Transverse colon (tissue), 4 donors: Measurements from ENCODE around the gene SLFNL1. TPM values are rescaled to one million over a fixed set of nuclear protein-coding genes. Genes with fewer than 3 reads are reported as not detected.
A peak's percentile ranks its signal among the peaks of the same experiment; 100 is the strongest.

Experiments used
- DNase-seq: peaks from one replicate; pipeline ENCODE4 v3.0.0-alpha.2; 2019
- H3K27ac ChIP-seq, 4 donors: fragments of 200-600 bp; sonication (generic); 2 replicates each; pipeline ENCODE4 v1.5.1; 2016 to 2018; ENCODE audit warnings: inconsistent platforms in 4 of 4
- H3K27me3 ChIP-seq: fragments of 200-600 bp; sonication (generic); 2 replicates; pipeline ENCODE4 v1.5.1; 2017; ENCODE audit warnings: inconsistent platforms
- H3K36me3 ChIP-seq, 4 donors: fragments of 200-600 bp; sonication (generic); 2 replicates each; pipeline ENCODE4 v1.5.1; 2017 to 2019; ENCODE audit warnings: inconsistent platforms in 4 of 4
- H3K4me1 ChIP-seq, 4 donors: fragments of 200-600 bp; sonication (generic); 2 replicates each; pipeline ENCODE4 v1.5.1; 2017 to 2020; ENCODE audit warnings: inconsistent platforms in 4 of 4
- H3K4me3 ChIP-seq, 4 donors: fragments of 200-600 bp; sonication (generic); 1 replicate in 1 of 4; 2 replicates in 3 of 4; pipeline versions ENCODE4 v1.5.1 to v1.6.1; 2017 to 2019; ENCODE audit warnings: inconsistent platforms in 4 of 4
- H3K9me3 ChIP-seq, 2 donors: fragments of 200-600 bp; sonication (generic); 2 replicates each; pipeline ENCODE4 v1.5.1; 2017 to 2019; ENCODE audit warnings: inconsistent platforms in 2 of 2
- CTCF ChIP-seq, 5 experiments: fragments of 200-600 bp in 3 of 5; fragments of 450-650 bp in 2 of 5; sonication (generic) in 3 of 5; IDR thresholded peaks; 1 replicate in 2 of 5; 2 replicates in 3 of 5; pipeline ENCODE4 v1.5.1; 2016 to 2017; ENCODE audit warnings: antibody characterized with exemption in 5 of 5, inconsistent platforms in 3 of 5, mild to moderate bottlenecking in 2 of 5, moderate library complexity in 1 of 5
- EP300 ChIP-seq: sonication (generic); formaldehyde crosslinking; IDR thresholded peaks from one replicate; pipeline ENCODE4 v1.6.1; 2017; ENCODE audit warnings: antibody characterized with exemption, low read depth
- POLR2A ChIP-seq: fragments of 450-650 bp; IDR thresholded peaks from one replicate; pipeline ENCODE4 v1.6.1; 2016; ENCODE audit warnings: antibody characterized with exemption, mild to moderate bottlenecking, moderate library complexity
- POLR2AphosphoS5 ChIP-seq, 3 donors: sonication (generic); formaldehyde crosslinking; IDR thresholded peaks; one replicate each; pipeline ENCODE4 v1.6.1; 2016; ENCODE audit warnings: antibody characterized with exemption in 3 of 3
- WGBS, 2 donors: methylation state at CpG; one replicate each; pipeline ENCODE4 v1.1.5; 2018; ENCODE audit warnings: low coverage in 1 of 2; 5-methylcytosine and 5-hydroxymethylcytosine counted together
- in situ Hi-C, 4 donors: fragments of 200-750 bp; cut with MboI; loops; one replicate each; pipeline versions ENCODE4 v1.15.0 to v1.15.1; 2017; ENCODE audit warnings: low sequenced_read_pairs in 3 of 4, low pct_ligation_motif_present in 1 of 4, low pct_unique_long_range_greater_than_20kb in 1 of 4
- intact Hi-C: fragments of 100-400 bp; cut with DNase I; formaldehyde crosslinking; loops from one replicate; pipeline ENCODE4 v1.15.1; 2023; ENCODE audit warnings: low total_unique reads
- total RNA-seq, 4 donors: library from RNA; depleted of rRNA; stranded (reverse); fragments of >200 nt; gene quantifications; one replicate each; pipeline ENCODE4 v1.1.0, GENCODE V29; 2016

The SLFNL1 gene
- total RNA-seq, 4 donors from 2014 or later: 0.55 to 3.0 (median 1.3) TPM; not detected in 1

DNA sequence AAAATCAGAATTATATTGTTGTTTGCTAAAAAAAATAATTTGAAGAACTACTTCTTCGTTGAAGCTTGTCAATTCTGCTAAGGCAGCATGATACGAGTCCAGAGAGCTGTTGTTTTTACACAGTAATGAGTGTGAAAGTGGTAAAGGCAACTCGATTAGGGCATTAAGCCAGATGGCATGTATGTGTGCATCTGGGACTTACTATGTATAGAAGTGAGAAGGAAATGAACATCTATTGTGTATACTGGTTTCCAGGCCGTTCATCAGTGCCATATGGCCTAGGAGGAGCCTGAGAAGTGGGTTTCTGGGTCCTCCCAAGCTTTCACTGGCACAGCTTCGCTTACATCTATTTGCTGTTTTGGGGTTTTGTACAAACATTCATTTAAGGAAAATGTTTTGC lies 36.4 kb downstream of the SLFNL1 start:
- Histone ChIP-seq H3K27ac (peak overlapping the region in 3 of 4 donors; percentile 39 to 98 (median 94)), H3K27me3 (no peaks in the 10 kb centered on the region), H3K36me3 (peaks cover 0 to 8% (median 0%) of the 10 kb centered on the region in 4 donors), H3K9me3 (no peaks in the 10 kb centered on the region), H3K4me1 (peaks cover 10 to 32% (median 17%) of the 10 kb centered on the region in 4 donors), H3K4me3 (no peak overlapping the region)
- no peak for DNase-seq
- TF ChIP-seq POLR2A (no peak), EP300 (no peak), CTCF (IDR thresholded peaks at IDR 0.05) (no peak)
- intact Hi-C loops: no loop called here
- WGBS, 2 donors: 67 to 77% methylated on average over 3 to 5 of the region's 5 CpGs
- in situ Hi-C loops: no loop called here

- no peak overlapping the region for H3K4me3 ChIP-seq
- in situ Hi-C loops: no loop called here
- H3K4me1 ChIP-seq: peaks cover 10 to 32% (median 18%) of the 10 kb centered on the region in 4 donors
- H3K27me3 ChIP-seq: no peaks in the 10 kb centered on the region
- WGBS, 2 donors: 95 to 97% methylated on average over 4 of the region's 4 CpGs
- intact Hi-C loops: loop anchor here (5.0 kb wide), 1 partner anchor 1187 kb away; no protein-coding TSS in a partner anchor
- H3K9me3 ChIP-seq: no peaks in the 10 kb centered on the region
- no peak for DNase-seq
- TF ChIP-seq EP300: no peak
- TF ChIP-seq POLR2AphosphoS5 (IDR thresholded peaks at IDR 0.05): no peak
- no peak for TF ChIP-seq POLR2A
- TF ChIP-seq CTCF (IDR thresholded peaks at IDR 0.05): no peak
- H3K36me3 ChIP-seq: peaks cover 0 to 8% (median 0%) of the 10 kb centered on the region in 4 donors
- H3K27ac ChIP-seq: peak overlapping the region in 3 of 4 donors; percentile 39 to 98 (median 94)
Measured at GRCh38 chr1:40984531-40984930, 37.0 kb downstream of the SLFNL1 start.

- no peak for TF ChIP-seq EP300
- TF ChIP-seq CTCF (IDR thresholded peaks at IDR 0.05): no peak
- TF ChIP-seq POLR2AphosphoS5 (IDR thresholded peaks at IDR 0.05): no peak
- TF ChIP-seq POLR2A: no peak
- in situ Hi-C loops (no loop called here), intact Hi-C loops (loop anchor here (5.0 kb wide), 1 partner anchor 1187 kb away; no protein-coding TSS in a partner anchor)
- 79 to 88% methylated on average over 2 of the region's 2 CpGs for whole genome bisulfite sequencing, 2 donors
- no peaks in the 10 kb centered on the region for H3K27me3 ChIP-seq
- no peaks in the 10 kb centered on the region for H3K9me3 ChIP-seq
- DNase-seq: no peak
- H3K4me3 ChIP-seq: no peak overlapping the region
- peak overlapping the region; percentile 54 to 98 (median 94) for H3K27ac ChIP-seq
- H3K36me3 ChIP-seq: peaks cover 0 to 8% (median 0%) of the 10 kb centered on the region in 4 donors
- peaks cover 10 to 35% (median 19%) of the 10 kb centered on the region in 4 donors for H3K4me1 ChIP-seq
Measured at GRCh38 chr1:40984066-40984465, 37.5 kb downstream of the SLFNL1 start.

DNA sequence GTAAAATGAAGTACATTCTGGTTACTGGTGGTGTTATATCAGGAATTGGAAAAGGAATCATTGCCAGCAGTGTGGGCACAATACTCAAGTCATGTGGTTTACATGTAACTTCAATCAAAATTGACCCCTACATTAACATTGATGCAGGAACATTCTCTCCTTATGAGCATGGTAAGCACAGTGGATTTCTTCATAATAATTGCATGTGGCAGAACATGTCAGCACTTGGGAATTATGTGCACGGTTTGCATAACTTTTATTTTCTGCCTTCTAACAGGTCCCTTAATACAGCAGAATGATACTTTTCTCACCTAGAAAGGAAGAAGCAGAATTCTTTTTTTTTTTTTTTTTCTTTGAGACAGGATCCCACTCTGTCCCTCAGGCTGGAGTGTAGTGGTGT lies 38.2 kb downstream of the SLFNL1 start:
- 63 to 80% methylated on average over 1 of the region's 1 CpG for WGBS, 2 donors

More for the DNA sequence above, 38.2 kb downstream of the SLFNL1 start:
- DNase-seq: no peak
- peak overlapping the region; percentile 54 to 98 (median 94) for H3K27ac ChIP-seq
- no peaks in the 10 kb centered on the region for H3K9me3 ChIP-seq
- H3K27me3 ChIP-seq: no peaks in the 10 kb centered on the region
- intact Hi-C loops (loop anchor here (5.0 kb wide), 1 partner anchor 1186 kb away; no protein-coding TSS in a partner anchor), in situ Hi-C loops (no loop called here)
- peaks cover 10 to 38% (median 23%) of the 10 kb centered on the region in 4 donors for H3K4me1 ChIP-seq
- peaks cover 0 to 8% (median 0%) of the 10 kb centered on the region in 4 donors for H3K36me3 ChIP-seq
- no peak overlapping the region for H3K4me3 ChIP-seq
- TF ChIP-seq EP300 (no peak), POLR2AphosphoS5 (IDR thresholded peaks at IDR 0.05) (peak in 1 of 3 donors; percentile 20), CTCF (IDR thresholded peaks at IDR 0.05) (no peak)
